Activated gamma-delta T cell (primary cell): Measurements from ENCODE around the gene LRCOL1.

ENCODE experiments used
- DNase-seq: peaks from one replicate; lab custom pipeline; 2025; lab: John Stamatoyannopoulos, UW

LRCOL1 gene

GRCh38 chr12:132563911-132564310 lies 46.5 kb downstream of the LRCOL1 start:
- DNase-seq, result no peak

DNA sequence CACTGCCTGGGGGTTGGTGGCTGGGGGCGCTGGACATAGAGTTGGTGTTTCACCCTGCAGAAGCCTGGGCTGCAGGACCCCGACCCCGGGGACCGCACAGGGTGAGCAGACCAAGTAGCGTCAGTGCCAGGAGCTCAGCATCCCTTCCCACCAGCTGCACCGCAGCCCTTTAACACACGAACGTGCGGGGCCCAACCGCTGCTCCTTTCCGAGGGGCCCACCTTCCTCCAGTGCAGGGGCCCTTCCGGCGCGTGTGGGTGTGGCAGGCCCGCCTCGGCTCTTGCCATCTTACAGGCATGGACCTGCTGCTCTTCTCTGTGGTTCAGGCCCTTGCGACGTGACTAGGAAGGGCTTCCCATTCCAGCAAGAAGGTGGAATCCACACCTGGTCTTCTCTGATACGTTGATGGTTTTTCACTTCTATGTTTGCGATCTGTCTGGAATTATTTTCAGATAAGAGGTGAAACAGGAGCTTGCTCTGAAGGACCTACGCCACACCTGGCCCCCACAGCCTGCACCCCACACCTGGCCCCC lies 47.8 kb downstream of the LRCOL1 start:
- DNase-seq, result no peak

DNA sequence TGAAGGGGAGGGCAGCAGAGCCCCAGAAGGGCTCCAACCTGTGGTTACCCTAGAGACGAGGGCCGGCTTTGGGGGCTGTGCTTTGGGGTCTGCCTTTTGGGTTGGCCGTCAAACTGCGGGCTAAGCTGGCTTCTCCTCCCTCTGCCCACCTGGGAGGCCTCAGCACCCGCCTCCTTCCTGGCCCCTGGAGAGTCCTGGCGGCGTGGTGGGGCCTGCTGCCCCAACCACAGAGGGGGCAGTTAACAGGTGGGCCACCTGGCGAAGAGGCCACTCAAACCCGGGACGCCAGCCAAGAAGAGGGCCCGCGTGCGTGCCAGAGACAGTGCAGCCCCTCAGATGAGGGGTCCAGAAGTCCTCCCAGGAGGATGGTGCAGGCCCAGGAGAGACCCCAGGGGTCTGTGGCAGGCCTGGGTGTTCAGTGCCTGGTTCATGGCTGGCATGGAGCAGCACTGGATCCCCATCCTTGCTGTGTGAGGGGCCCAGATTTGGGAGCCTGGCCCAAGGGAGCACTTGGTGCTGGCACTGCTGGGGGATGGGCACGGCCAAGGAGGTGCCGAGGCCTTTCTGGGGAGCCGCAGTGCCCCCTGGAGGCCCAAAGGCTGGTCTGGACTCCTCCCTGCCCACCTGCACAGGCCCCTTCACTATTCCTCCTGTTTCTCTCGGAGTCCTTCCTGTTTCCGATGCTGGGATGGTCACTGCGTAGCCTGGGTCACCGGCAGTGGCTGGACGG lies 48.8 kb downstream of the LRCOL1 start:
- DNase-seq, result no peak

GRCh38 chr12:132560614-132561426 lies 49.6 kb downstream of the LRCOL1 start:
- no peak for DNase-seq

GRCh38 chr12:132560364-132560613 lies 50.1 kb downstream of the LRCOL1 start:
- no peak for DNase-seq

GRCh38 chr12:132559652-132560363 lies 50.6 kb downstream of the LRCOL1 start:
- no peak for DNase-seq

- no peak for DNase-seq
Observed at GRCh38 chr12:132558861-132559623, 51.3 kb downstream of the LRCOL1 start.

DNA sequence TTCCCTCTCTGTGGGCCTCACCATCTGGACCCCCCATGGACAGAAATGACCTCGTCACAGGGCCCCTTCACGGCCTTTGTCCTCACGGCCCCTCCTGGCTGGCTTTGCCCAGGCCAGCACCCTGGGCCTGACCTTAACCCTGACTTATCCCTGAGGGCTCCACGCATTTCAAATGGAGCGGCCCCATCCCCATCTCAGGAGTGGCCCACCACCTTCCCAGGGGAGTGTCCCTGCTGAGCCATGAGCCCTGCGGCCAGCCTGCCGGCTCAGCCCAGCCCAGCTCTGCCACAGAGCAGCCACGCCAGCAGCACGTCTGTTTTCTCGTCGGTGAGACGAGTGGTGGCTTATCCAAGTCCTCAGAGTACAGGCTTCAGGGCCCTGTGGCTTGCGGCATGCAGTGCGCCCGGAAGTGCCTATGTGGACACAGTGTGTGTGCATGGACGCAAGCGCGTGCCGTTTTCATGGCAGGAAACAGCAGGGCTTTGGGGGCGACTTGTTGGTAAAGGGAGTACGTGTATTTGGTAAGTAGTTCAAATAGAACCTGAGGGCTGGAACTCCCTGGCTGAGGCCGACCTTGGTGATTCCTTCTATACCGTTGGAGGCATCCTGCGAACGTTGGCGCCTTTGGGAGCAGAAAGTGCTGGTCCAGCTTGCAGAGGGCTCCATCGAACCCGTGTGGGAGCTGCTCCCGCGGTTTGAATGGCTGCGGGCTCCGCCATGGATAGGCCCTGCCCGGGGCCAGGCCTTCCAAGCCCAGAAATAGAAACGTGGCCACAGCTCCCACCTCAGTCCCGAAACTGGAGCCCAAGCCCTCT lies 52.1 kb downstream of the LRCOL1 start:
- no peak for DNase-seq

DNA sequence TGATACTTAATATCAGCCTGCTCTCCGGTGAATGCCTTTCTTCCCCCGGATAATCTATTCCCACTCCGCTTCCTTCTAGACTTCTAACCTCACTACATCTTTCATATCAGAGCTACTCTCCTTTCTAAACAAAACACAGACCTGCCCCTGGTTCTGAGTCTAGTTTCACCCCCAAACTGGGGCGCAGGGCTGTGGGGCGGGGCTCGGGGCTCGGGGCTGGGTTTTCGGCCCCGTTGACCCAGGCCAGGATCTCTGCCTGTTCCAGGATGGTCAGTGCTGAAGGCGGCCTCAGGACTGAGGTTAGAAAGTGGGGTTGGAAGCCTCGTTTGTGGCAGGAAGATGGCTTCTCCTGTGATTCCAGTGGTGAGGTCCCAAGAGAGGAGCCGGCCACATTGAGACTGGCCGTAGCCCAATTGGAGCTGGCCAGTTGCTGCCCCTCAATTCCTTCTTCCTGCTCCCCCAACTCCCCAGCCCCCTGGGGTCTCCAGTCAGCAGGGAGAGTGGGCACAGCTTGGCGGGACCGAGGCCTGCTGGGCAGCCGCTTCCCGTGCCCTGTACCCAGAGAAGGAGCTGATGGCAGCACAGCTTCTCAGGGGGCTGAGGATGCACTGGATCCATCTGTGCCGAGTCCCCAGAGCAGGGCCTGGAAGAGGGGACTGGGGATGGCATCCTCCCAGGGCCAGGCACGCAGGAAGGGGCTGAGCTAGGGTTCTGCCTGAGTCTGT lies 52.9 kb downstream of the LRCOL1 start:
- DNase-seq, result no peak

DNA sequence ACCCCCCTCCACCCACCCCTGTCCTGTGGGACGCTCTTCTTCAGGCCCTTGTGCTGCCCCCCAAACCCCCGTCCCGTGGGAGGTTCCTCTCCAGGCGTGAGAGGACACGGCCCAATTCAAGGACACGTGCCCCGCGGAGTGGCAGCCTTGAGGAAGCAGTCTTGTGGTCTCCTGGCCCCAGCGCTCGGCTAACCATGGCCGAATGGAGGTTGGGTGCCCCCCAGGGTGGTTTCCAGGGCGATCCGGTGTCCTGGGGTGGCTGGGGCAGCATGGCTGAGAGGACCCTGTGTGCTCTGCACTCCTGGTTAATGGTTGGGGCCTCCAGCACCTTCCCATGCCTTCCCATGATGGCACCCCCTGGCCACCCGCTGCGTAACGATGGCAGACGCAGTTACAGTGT lies 53.6 kb downstream of the LRCOL1 start:
- DNase-seq, result no peak

GRCh38 chr12:132556216-132556615 lies 54.2 kb downstream of the LRCOL1 start:
- no peak for DNase-seq

- DNase-seq, result no peak
Observed at GRCh38 chr12:132555686-132556085, 54.7 kb downstream of the LRCOL1 start.

DNA sequence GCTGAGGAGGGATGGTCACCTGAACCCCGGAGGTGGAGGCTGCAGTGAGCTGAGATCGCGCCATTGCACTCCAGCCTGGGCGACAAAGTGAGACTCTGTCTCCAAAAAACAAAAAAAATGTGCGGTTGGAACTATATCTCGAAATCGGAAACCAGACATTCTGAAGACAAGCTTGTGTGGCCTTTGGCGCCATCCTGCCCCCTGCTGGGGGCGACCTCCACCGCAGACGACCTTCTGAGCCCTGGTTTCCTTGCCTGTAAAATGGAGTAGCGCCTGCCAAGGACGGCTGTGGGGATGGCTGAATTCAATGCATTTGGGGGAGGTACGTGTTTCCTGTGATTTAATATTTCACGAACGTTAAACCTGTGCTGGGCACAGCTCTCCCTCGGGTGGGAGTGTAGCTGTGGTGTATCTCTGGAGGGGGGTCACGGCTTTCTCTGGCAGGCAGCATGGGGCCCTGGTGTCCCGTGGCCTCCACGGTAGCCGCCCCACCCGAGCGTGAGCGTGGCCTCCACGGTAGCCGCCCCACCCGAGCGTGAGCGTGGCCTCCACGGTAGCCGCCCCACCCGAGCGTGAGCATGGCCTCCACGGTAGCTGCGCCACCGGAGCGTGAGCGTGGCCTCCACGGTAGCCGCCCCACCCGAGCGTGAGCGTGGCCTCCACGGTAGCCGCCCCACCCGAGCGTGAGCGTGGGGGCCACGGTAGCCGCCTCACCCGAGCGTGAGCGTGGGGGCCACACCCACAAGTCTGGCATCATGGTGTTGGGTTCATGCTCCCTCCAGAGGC lies 55.3 kb downstream of the LRCOL1 start:
- DNase-seq, result no peak
